Thyroid gland (tissue), 4 donors: ENCODE measurements around the gene SELENBP1.

Experiments used
- POLR2A ChIP-seq, 2 donors: fragments of 450-650 bp; IDR thresholded peaks; one replicate each; pipeline ENCODE4 v1.6.1; 2017; ENCODE audit warnings: antibody characterized with exemption in 2 of 2, mild to moderate bottlenecking in 2 of 2, moderate library complexity in 1 of 2
- TF ChIP-seq, protein P1 (sequence below), 6 experiments: fragments of 200-600 bp in 3 of 6; fragments of 450-650 bp in 3 of 6; sonication (generic) in 3 of 6; IDR thresholded peaks; one replicate each; pipeline ENCODE4 v1.5.1; 2016 to 2019; ENCODE audit warnings: antibody characterized with exemption in 6 of 6, mild to moderate bottlenecking in 2 of 6, inconsistent platforms in 1 of 6, moderate library complexity in 1 of 6

- TF ChIP-seq, protein P1, sequence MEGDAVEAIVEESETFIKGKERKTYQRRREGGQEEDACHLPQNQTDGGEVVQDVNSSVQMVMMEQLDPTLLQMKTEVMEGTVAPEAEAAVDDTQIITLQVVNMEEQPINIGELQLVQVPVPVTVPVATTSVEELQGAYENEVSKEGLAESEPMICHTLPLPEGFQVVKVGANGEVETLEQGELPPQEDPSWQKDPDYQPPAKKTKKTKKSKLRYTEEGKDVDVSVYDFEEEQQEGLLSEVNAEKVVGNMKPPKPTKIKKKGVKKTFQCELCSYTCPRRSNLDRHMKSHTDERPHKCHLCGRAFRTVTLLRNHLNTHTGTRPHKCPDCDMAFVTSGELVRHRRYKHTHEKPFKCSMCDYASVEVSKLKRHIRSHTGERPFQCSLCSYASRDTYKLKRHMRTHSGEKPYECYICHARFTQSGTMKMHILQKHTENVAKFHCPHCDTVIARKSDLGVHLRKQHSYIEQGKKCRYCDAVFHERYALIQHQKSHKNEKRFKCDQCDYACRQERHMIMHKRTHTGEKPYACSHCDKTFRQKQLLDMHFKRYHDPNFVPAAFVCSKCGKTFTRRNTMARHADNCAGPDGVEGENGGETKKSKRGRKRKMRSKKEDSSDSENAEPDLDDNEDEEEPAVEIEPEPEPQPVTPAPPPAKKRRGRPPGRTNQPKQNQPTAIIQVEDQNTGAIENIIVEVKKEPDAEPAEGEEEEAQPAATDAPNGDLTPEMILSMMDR (IDR thresholded peaks at IDR 0.05), result no peak
- TF ChIP-seq POLR2A (IDR thresholded peaks at IDR 0.05), result no peak
These were observed 32.9 kb upstream of the SELENBP1 start for GRCh38 chr1:151405187-151405951.
